Transverse colon (tissue), 4 donors: ENCODE results near the gene IKZF3.

Experiments
- CTCF ChIP-seq, 5 experiments: fragments of 200-600 bp in 3 of 5; fragments of 450-650 bp in 2 of 5; sonication (generic) in 3 of 5; IDR thresholded peaks; 1 replicate in 2 of 5; 2 replicates in 3 of 5; pipeline ENCODE4 v1.5.1; 2016 to 2017; ENCODE audit warnings: antibody characterized with exemption in 5 of 5, inconsistent platforms in 3 of 5, mild to moderate bottlenecking in 2 of 5, moderate library complexity in 1 of 5
- POLR2A ChIP-seq: fragments of 450-650 bp; IDR thresholded peaks from one replicate; pipeline ENCODE4 v1.6.1; 2016; ENCODE audit warnings: antibody characterized with exemption, mild to moderate bottlenecking, moderate library complexity
- POLR2AphosphoS5 ChIP-seq, 3 donors: sonication (generic); formaldehyde crosslinking; IDR thresholded peaks; one replicate each; pipeline ENCODE4 v1.6.1; 2016; ENCODE audit warnings: antibody characterized with exemption in 3 of 3

DNA sequence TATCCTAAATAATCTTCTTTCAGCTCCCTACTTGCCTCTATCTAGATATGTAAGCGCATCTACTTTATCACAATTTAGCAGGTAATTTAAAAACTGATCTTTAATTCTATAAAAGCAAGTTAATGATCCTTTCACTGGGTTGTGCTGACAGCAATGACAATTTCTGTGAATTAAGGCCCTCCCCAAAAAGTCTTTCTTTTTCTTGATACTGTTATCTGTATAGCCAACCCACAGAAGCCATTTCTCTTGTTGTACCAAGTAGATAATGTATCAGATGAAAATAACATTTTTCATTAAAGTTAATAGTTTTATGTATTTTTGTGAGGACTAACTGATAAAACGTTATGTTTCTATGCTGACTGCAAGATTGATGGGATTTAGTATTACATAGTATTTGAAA is 7.7 kb upstream of the IKZF3 start:
- no peak for TF ChIP-seq CTCF (IDR thresholded peaks at IDR 0.05)
- TF ChIP-seq POLR2AphosphoS5 (IDR thresholded peaks at IDR 0.05), result no peak
- no peak for TF ChIP-seq POLR2A
